H7 (cell line): ENCODE data around the gene SLC13A1. TPM values are rescaled to one million over a fixed set of nuclear protein-coding genes. Genes with fewer than 3 reads are reported as not detected.
A peak's percentile ranks its signal among the peaks of the same experiment; 100 is the strongest.
"Not testable (repeated sequence)": the region's sequence is repeated elsewhere in the genome, so short reads cannot be mapped to it uniquely, and the experiment has no call there.

Source experiments
- DNase-seq: peaks from one replicate; pipeline ENCODE4 v3.0.0; 2012
- H3K27me3 ChIP-seq: 2 replicates; pipeline ENCODE4 v1.6.0; 2011; ENCODE audit warnings: mild to moderate bottlenecking, low read length; ENCODE audit not compliant: control insufficient read depth, insufficient read depth
- H3K36me3 ChIP-seq: replicated peaks from 2 replicates; pipeline ENCODE4 v1.5.1; 2011; ENCODE audit warnings: low read length; ENCODE audit not compliant: control insufficient read depth, insufficient read depth
- H3K4me3 ChIP-seq: 2 replicates; pipeline ENCODE4 v1.5.1; 2011; ENCODE audit warnings: low read depth, mild to moderate bottlenecking, control low read depth, low read length, moderate library complexity; ENCODE audit not compliant: insufficient read depth
- total RNA-seq: library from RNA; depleted of rRNA; stranded (reverse); fragments of >200 nt; shearing (Covaris generic); gene quantifications from 2 replicates; pipeline ENCODE4 v1.2.3, GENCODE V29; 2014

Gene SLC13A1
- total RNA-seq, 1 experiment from 2014 or later = not detected

GRCh38 chr7:123125231-123125630 is 74.5 kb downstream of the SLC13A1 start:
- no peak overlapping the region for H3K4me3 ChIP-seq
- no peaks in the 10 kb centered on the region for H3K27me3 ChIP-seq
- no peak for DNase-seq
- H3K36me3 ChIP-seq = no peaks in the 10 kb centered on the region

GRCh38 chr7:123122916-123123315 is 76.9 kb downstream of the SLC13A1 start:
- no peak overlapping the region for H3K4me3 ChIP-seq
- DNase-seq = no peak
- H3K36me3 ChIP-seq = no peaks in the 10 kb centered on the region
- H3K27me3 ChIP-seq = no peaks in the 10 kb centered on the region

- no peak overlapping the region for H3K4me3 ChIP-seq
- no peak for DNase-seq
- H3K36me3 ChIP-seq = no peaks in the 10 kb centered on the region
- no peaks in the 10 kb centered on the region for H3K27me3 ChIP-seq
Measured at GRCh38 chr7:123120286-123120685, 79.5 kb downstream of the SLC13A1 start.

GRCh38 chr7:123115331-123115730 is 84.4 kb downstream of the SLC13A1 start:
- DNase-seq = no peak
- Histone ChIP-seq H3K4me3 (no peak overlapping the region), H3K36me3 (no peaks in the 10 kb centered on the region), H3K27me3 (no peaks in the 10 kb centered on the region)

- Histone ChIP-seq H3K27me3 (no peaks in the 10 kb centered on the region), H3K4me3 (no peak overlapping the region), H3K36me3 (no peaks in the 10 kb centered on the region)
- DNase-seq = no peak
Measured at GRCh38 chr7:123114288-123114687, 85.5 kb downstream of the SLC13A1 start.

GRCh38 chr7:123112833-123113232 is 86.9 kb downstream of the SLC13A1 start:
- Histone ChIP-seq H3K36me3 (no peaks in the 10 kb centered on the region), H3K27me3 (no peaks in the 10 kb centered on the region), H3K4me3 (no peak overlapping the region)
- no peak for DNase-seq

GRCh38 chr7:123099712-123100111 is 100.1 kb downstream of the SLC13A1 start:
- no peaks in the 10 kb centered on the region for H3K36me3 ChIP-seq
- no peak overlapping the region for H3K4me3 ChIP-seq
- no peak for DNase-seq
- H3K27me3 ChIP-seq = no peaks in the 10 kb centered on the region

- no peaks in the 10 kb centered on the region for H3K36me3 ChIP-seq
- no peaks in the 10 kb centered on the region for H3K27me3 ChIP-seq
- DNase-seq = no peak
- H3K4me3 ChIP-seq = no peak overlapping the region
Measured at GRCh38 chr7:123096976-123097375, 102.8 kb downstream of the SLC13A1 start.

GRCh38 chr7:123096434-123096833 is 103.3 kb downstream of the SLC13A1 start:
- DNase-seq = no peak
- Histone ChIP-seq H3K4me3 (no peak overlapping the region), H3K36me3 (no peaks in the 10 kb centered on the region), H3K27me3 (no peaks in the 10 kb centered on the region)

GRCh38 chr7:123090456-123090855 is 109.3 kb downstream of the SLC13A1 start:
- no peak for DNase-seq
- H3K36me3 ChIP-seq = no peaks in the 10 kb centered on the region
- H3K27me3 ChIP-seq = no peaks in the 10 kb centered on the region
- H3K4me3 ChIP-seq = no peak overlapping the region

- not testable (repeated sequence) for H3K36me3 ChIP-seq, H3K4me3 ChIP-seq, H3K27me3 ChIP-seq, DNase-seq
Measured at GRCh38 chr7:123086910-123087309, 112.9 kb downstream of the SLC13A1 start.

GRCh38 chr7:123084861-123085260 is 114.9 kb downstream of the SLC13A1 start:
- not testable (repeated sequence) for H3K27me3 ChIP-seq, DNase-seq, H3K4me3 ChIP-seq

GRCh38 chr7:123079021-123079420 is 120.7 kb downstream of the SLC13A1 start:
- Histone ChIP-seq H3K36me3 (no peaks in the 10 kb centered on the region), H3K27me3 (no peaks in the 10 kb centered on the region), H3K4me3 (no peak overlapping the region)
- no peak for DNase-seq

More at GRCh38 chr7:123084861-123085260, 114.9 kb downstream of the SLC13A1 start:
- H3K36me3 ChIP-seq = not testable (repeated sequence)

GRCh38 chr7:123075838-123076467 is 123.8 kb downstream of the SLC13A1 start:
- H3K4me3 ChIP-seq = no peak overlapping the region
- DNase-seq = no peak
- no peaks in the 10 kb centered on the region; the same call in 1 of the 2 replicates for H3K27me3 ChIP-seq
- no peaks in the 10 kb centered on the region for H3K36me3 ChIP-seq

GRCh38 chr7:123070702-123071286 is 129.0 kb downstream of the SLC13A1 start:
- H3K36me3 ChIP-seq = no peaks in the 10 kb centered on the region
- no peak overlapping the region for H3K4me3 ChIP-seq
- DNase-seq = peak; percentile 12
- no peaks in the 10 kb centered on the region; the same call in 1 of the 2 replicates for H3K27me3 ChIP-seq
